GM23338 (cell line): ENCODE results near the gene GK2.

Source experiments
- CREB1 ChIP-seq: fragments of 250-450 bp; sonication (Bioruptor Pico); IDR thresholded peaks from 2 replicates; pipeline ENCODE4 v1.5.0; 2020; ENCODE audit warnings: low read depth, mild to moderate bottlenecking, moderate library complexity
- CTCF ChIP-seq, 2 experiments: fragments of 200-600 bp in 1 of 2; sonication (generic) in 1 of 2; conservative IDR thresholded peaks; 2 replicates each; pipeline versions ENCODE4 v1.5.1 to v1.6.1; 2016 to 2017; ENCODE audit warnings: antibody characterized with exemption in 2 of 2, low read depth in 2 of 2, mild to moderate bottlenecking in 2 of 2, moderate library complexity in 1 of 2
- EZH2 ChIP-seq: fragments of 200-600 bp; sonication (generic); IDR thresholded peaks from one replicate; pipeline ENCODE4 v1.8.0; 2017; ENCODE audit warnings: antibody characterized with exemption, mild to moderate bottlenecking, low read depth; ENCODE audit not compliant: unreplicated experiment
- EZH2phosphoT487 ChIP-seq: fragments of 200-600 bp; sonication (generic); IDR thresholded peaks from one replicate; pipeline ENCODE4 v1.8.1; 2018; ENCODE audit warnings: antibody characterized with exemption; ENCODE audit not compliant: unreplicated experiment
- JUNB ChIP-seq: IDR thresholded peaks from one replicate; pipeline ENCODE4 v1.6.1; 2016; ENCODE audit warnings: antibody characterized with exemption; ENCODE audit not compliant: unreplicated experiment
- NANOG ChIP-seq: IDR thresholded peaks from 2 replicates; pipeline ENCODE4 v1.6.1; 2016; ENCODE audit warnings: antibody characterized with exemption, borderline replicate concordance
- POLR2AphosphoS5 ChIP-seq: IDR thresholded peaks from 2 replicates; pipeline ENCODE4 v1.6.1; 2016; ENCODE audit warnings: antibody characterized with exemption, low read depth
- STAT1 ChIP-seq: IDR thresholded peaks from one replicate; pipeline ENCODE4 v1.6.1; 2016; ENCODE audit warnings: antibody characterized with exemption; ENCODE audit not compliant: unreplicated experiment
- TF ChIP-seq, protein P1 (sequence below): IDR thresholded peaks from one replicate; pipeline ENCODE4 v1.6.1; 2018; ENCODE audit warnings: antibody characterized with exemption; ENCODE audit not compliant: unreplicated experiment

DNA sequence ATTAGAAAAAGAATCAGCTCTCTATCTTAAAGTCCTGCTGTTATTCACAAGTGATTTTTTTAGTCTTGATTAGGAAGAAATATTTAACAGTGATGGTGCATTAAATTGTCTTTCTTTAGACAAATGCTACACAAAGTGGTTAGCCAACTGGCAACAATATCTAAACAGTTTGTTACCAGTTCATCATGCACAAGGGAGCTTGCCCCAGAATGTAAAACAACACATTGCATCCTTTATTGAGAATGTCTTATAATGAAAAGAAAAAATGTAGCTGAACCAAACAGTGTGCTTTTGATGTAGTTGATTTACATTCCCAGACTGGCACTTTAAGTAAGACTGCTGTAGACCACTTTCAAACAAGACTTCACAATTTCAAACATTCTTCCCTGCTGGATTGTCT, 48.0 kb downstream of the GK2 start:
- no peak for TF ChIP-seq CTCF (conservative IDR thresholded peaks at IDR 0.05; ENCODE audit: low read depth in 2 of 2)
- no peak for TF ChIP-seq EZH2phosphoT487
- TF ChIP-seq, protein P1, sequence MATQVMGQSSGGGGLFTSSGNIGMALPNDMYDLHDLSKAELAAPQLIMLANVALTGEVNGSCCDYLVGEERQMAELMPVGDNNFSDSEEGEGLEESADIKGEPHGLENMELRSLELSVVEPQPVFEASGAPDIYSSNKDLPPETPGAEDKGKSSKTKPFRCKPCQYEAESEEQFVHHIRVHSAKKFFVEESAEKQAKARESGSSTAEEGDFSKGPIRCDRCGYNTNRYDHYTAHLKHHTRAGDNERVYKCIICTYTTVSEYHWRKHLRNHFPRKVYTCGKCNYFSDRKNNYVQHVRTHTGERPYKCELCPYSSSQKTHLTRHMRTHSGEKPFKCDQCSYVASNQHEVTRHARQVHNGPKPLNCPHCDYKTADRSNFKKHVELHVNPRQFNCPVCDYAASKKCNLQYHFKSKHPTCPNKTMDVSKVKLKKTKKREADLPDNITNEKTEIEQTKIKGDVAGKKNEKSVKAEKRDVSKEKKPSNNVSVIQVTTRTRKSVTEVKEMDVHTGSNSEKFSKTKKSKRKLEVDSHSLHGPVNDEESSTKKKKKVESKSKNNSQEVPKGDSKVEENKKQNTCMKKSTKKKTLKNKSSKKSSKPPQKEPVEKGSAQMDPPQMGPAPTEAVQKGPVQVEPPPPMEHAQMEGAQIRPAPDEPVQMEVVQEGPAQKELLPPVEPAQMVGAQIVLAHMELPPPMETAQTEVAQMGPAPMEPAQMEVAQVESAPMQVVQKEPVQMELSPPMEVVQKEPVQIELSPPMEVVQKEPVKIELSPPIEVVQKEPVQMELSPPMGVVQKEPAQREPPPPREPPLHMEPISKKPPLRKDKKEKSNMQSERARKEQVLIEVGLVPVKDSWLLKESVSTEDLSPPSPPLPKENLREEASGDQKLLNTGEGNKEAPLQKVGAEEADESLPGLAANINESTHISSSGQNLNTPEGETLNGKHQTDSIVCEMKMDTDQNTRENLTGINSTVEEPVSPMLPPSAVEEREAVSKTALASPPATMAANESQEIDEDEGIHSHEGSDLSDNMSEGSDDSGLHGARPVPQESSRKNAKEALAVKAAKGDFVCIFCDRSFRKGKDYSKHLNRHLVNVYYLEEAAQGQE = no peak
- no peak for TF ChIP-seq EZH2
- TF ChIP-seq JUNB = no peak
- TF ChIP-seq POLR2AphosphoS5 = no peak
- TF ChIP-seq CREB1 = no peak
- TF ChIP-seq STAT1 = no peak
- TF ChIP-seq NANOG = no peak
